ENCODE measurements around the gene MAT2B.

DNA sequence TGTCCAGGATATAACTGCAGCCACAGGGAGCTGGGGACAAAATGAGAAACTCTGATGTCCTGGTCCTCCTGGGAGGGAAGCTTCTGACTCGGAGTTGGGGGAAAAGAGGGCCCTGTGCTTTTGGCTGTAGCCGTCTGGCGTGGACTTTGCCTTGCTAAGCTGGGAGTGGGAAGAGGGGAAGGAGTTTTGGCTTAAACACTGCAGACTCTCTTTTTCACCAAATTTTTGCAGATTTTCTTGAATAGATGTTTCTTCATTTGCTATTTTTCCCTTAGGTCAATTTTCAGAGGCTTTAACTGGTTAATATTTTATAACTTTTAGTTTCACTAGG, 15.7 kb upstream of the MAT2B start:
- TF ChIP-seq, protein P1, sequence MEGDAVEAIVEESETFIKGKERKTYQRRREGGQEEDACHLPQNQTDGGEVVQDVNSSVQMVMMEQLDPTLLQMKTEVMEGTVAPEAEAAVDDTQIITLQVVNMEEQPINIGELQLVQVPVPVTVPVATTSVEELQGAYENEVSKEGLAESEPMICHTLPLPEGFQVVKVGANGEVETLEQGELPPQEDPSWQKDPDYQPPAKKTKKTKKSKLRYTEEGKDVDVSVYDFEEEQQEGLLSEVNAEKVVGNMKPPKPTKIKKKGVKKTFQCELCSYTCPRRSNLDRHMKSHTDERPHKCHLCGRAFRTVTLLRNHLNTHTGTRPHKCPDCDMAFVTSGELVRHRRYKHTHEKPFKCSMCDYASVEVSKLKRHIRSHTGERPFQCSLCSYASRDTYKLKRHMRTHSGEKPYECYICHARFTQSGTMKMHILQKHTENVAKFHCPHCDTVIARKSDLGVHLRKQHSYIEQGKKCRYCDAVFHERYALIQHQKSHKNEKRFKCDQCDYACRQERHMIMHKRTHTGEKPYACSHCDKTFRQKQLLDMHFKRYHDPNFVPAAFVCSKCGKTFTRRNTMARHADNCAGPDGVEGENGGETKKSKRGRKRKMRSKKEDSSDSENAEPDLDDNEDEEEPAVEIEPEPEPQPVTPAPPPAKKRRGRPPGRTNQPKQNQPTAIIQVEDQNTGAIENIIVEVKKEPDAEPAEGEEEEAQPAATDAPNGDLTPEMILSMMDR (CRISPR knock-in tag; IDR thresholded peaks at IDR 0.05): no peak
- TF ChIP-seq RXRA (CRISPR knock-in tag; IDR thresholded peaks at IDR 0.05): no peak
- no peak for TF ChIP-seq NR1H2 (CRISPR knock-in tag; IDR thresholded peaks at IDR 0.05; ENCODE audit: borderline replicate concordance, low read depth)
